ENCODE results near the gene YBX2.

DNA sequence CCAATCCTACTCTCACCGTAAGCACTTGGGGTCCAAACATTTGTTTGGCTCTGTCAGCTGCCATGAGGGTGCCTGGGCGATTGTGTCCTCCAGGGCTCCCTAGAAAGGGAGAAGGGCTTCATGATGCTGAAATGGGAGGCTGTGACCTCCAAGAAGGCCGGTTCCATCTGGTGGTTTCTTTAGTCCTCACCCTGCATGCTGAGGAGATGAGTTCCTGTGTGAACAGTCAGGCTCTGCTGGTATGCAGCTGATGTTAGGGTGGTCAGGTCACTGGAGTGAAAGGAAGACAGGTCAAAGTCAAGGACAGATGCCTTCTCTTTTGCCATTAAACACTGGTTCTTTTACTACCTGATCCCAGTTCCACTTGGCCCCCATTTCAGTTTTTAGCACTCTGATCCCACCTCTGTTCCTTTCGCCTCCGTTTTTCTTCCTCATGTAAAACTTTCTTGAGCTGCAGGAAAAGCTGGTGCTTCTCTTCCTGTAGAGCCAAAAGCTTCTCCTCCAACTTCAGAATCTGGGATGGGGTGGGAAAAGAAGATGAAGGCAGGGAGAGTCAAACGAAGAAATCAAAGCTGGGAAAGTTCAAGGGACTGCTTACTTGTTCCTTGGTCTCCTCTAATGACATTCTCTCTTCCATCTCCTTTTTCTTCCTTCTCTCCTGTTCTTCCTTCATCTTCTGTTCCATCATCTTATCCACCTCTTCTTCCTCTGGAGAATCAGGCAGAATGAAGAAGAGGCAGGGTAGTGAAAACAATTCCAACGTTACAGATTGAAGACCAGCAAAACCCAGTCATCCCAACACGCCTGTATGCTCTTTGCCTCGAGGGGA lies 19.7 kb upstream of the YBX2 start:
- TF ChIP-seq, protein P1, sequence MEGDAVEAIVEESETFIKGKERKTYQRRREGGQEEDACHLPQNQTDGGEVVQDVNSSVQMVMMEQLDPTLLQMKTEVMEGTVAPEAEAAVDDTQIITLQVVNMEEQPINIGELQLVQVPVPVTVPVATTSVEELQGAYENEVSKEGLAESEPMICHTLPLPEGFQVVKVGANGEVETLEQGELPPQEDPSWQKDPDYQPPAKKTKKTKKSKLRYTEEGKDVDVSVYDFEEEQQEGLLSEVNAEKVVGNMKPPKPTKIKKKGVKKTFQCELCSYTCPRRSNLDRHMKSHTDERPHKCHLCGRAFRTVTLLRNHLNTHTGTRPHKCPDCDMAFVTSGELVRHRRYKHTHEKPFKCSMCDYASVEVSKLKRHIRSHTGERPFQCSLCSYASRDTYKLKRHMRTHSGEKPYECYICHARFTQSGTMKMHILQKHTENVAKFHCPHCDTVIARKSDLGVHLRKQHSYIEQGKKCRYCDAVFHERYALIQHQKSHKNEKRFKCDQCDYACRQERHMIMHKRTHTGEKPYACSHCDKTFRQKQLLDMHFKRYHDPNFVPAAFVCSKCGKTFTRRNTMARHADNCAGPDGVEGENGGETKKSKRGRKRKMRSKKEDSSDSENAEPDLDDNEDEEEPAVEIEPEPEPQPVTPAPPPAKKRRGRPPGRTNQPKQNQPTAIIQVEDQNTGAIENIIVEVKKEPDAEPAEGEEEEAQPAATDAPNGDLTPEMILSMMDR (IDR thresholded peaks at IDR 0.05), result no peak
- TF ChIP-seq POLR2AphosphoS5 (IDR thresholded peaks at IDR 0.05), result no peak
